Naive thymus-derived CD8-positive, alpha-beta T cell (primary cell): ENCODE measurements around the gene UPF2. TPM values are rescaled to one million over a fixed set of nuclear protein-coding genes. Genes with fewer than 3 reads are reported as not detected.

ENCODE experiments used
- ATAC-seq, 2 donors: fragments of 150-1000 bp; cut with Tn5 transposase in 1 of 2; sonication (Bioruptor Pico), chemical (Tn5 transposase) in 1 of 2; 1 replicate in 1 of 2; 2 replicates in 1 of 2; pipeline ENCODE4 v1.10.0; 2021; ENCODE audit warnings: mild to moderate bottlenecking in 2 of 2, moderate library complexity in 2 of 2
- POLR2A ChIA-PET: fragments of 350-600 bp; sonication (Branson Sonifier 250); formaldehyde crosslinking; loops from one replicate; lab custom pipeline; 2021; ENCODE audit warnings: antibody characterized with exemption; lab: Charles Lee
- DNase-seq, 10 donors: peaks; one replicate each; pipeline versions ENCODE4 v3.0.0 to v3.0.0-alpha.2; 2020 to 2022
- H3K27ac Mint-ChIP-seq, 10 donors: one replicate each; pipeline ENCODE4 v1.8.0; 2020 to 2022; ENCODE audit warnings: mild to moderate bottlenecking in 10 of 10, mixed read lengths in 10 of 10, moderate library complexity in 4 of 10, inconsistent platforms in 1 of 10
- H3K27me3 Mint-ChIP-seq, 5 donors: one replicate each; pipeline ENCODE4 v1.8.0; 2021 to 2022; ENCODE audit warnings: mixed read lengths in 5 of 5
- H3K36me3 Mint-ChIP-seq, 3 donors: one replicate each; pipeline ENCODE4 v1.8.0; 2020 to 2022; ENCODE audit warnings: mixed read lengths in 3 of 3, mild to moderate bottlenecking in 2 of 3, inconsistent platforms in 1 of 3
- H3K4me1 Mint-ChIP-seq, 4 donors: one replicate each; pipeline ENCODE4 v1.8.0; 2021 to 2022; ENCODE audit warnings: mixed read lengths in 4 of 4
- H3K4me3 Mint-ChIP-seq, 10 donors: one replicate each; pipeline ENCODE4 v1.8.0; 2020 to 2022; ENCODE audit warnings: mild to moderate bottlenecking in 10 of 10, mixed read lengths in 10 of 10, moderate library complexity in 6 of 10, inconsistent platforms in 1 of 10
- H3K9me3 Mint-ChIP-seq, 9 donors: one replicate each; pipeline ENCODE4 v1.8.0; 2020 to 2022; ENCODE audit warnings: mixed read lengths in 9 of 9, mild to moderate bottlenecking in 3 of 9, inconsistent platforms in 1 of 9, moderate library complexity in 1 of 9
- polyA plus RNA-seq, 3 donors: library from polyadenylated mRNA; unstranded; fragments of 300-500 nt; fragmentation: Illumina TruSeq; gene quantifications; one replicate each; pipeline ENCODE4 v1.2.3, GENCODE V29; 2021
- total RNA-seq, 8 experiments: library from RNA in 2 of 8; stranded (reverse) in 2 of 8; gene quantifications; one replicate each; pipeline ENCODE4 v1.2.3 and lab custom pipeline; 2021 to 2026

UPF2 gene
- total and polyA plus RNA-seq, 5 experiments from 2014 or later, result 10.9 to 37.4 (median 14.4) TPM

- no peak overlapping the region for H3K4me3 Mint-ChIP-seq
- ATAC-seq, result no peak
- POLR2A ChIA-PET, result no interaction called here
- H3K9me3 Mint-ChIP-seq, result no peaks in the 10 kb centered on the region
- H3K4me1 Mint-ChIP-seq, result peaks cover 0 to 7% (median under 1%) of the 10 kb centered on the region in 4 donors
- H3K27ac Mint-ChIP-seq, result no peak overlapping the region
- no peaks in the 10 kb centered on the region for H3K27me3 Mint-ChIP-seq
- DNase-seq, result peak in 1 of 10 donors; percentile 8
- no peaks in the 10 kb centered on the region for H3K36me3 Mint-ChIP-seq
Measured at GRCh38 chr10:11885437-11886137, 157.0 kb downstream of the UPF2 start.

DNA sequence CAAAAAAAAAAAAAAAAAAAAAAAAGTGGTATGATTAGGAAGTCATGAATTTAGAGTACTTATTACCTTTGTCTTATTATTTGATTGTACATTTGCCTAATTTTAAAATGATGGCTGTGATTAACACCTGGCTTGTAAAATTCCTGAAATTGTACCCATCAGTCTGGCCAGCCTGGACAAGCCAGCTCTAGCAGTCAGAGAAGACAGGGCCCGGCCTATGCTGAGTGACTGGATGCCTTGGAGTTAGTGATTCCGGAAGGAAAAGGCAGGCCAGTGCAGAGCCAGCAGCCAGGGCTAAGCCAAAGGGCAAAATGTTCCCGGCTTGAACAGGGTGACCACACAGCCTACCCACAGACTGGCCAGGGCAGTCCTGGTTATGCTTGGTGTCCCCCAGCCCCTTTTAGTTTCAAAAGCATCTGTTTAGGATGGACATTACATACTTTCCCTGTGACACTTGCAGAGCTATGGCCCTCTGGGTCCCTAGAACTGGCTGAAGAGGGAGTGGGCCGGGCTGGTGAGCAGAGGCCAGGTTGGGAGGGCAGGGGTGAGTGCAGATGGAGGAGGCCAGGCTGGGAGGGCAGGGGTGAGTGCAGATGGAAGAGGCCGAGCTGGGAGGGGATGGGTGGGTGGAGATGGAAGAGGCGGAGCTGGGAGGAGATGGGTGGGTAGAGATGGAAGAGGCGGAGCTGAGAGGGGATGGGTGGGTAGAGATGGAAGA is 157.7 kb downstream of the UPF2 start:
- no peaks in the 10 kb centered on the region for H3K9me3 Mint-ChIP-seq
- H3K4me1 Mint-ChIP-seq, result peaks cover 0 to 7% (median under 1%) of the 10 kb centered on the region in 4 donors
- no peaks in the 10 kb centered on the region for H3K27me3 Mint-ChIP-seq
- ATAC-seq (no peak), DNase-seq (peak in 1 of 10 donors; percentile 11)
- H3K4me3 Mint-ChIP-seq, result no peak overlapping the region
- POLR2A ChIA-PET, result no interaction called here
- no peaks in the 10 kb centered on the region for H3K36me3 Mint-ChIP-seq
- no peak overlapping the region for H3K27ac Mint-ChIP-seq

- no peaks in the 10 kb centered on the region for H3K27me3 Mint-ChIP-seq
- peak overlapping the region in 1 of 10 donors; percentile 52 for H3K27ac Mint-ChIP-seq
- H3K4me3 Mint-ChIP-seq, result no peak overlapping the region
- DNase-seq (peak in 1 of 10 donors; percentile 13), ATAC-seq (no peak)
- H3K9me3 Mint-ChIP-seq, result no peaks in the 10 kb centered on the region
- POLR2A ChIA-PET, result no interaction called here
- H3K4me1 Mint-ChIP-seq, result peaks cover 0 to 7% (median under 1%) of the 10 kb centered on the region in 4 donors
- H3K36me3 Mint-ChIP-seq, result no peaks in the 10 kb centered on the region
Measured at GRCh38 chr10:11882646-11883375, 159.8 kb downstream of the UPF2 start.

DNA sequence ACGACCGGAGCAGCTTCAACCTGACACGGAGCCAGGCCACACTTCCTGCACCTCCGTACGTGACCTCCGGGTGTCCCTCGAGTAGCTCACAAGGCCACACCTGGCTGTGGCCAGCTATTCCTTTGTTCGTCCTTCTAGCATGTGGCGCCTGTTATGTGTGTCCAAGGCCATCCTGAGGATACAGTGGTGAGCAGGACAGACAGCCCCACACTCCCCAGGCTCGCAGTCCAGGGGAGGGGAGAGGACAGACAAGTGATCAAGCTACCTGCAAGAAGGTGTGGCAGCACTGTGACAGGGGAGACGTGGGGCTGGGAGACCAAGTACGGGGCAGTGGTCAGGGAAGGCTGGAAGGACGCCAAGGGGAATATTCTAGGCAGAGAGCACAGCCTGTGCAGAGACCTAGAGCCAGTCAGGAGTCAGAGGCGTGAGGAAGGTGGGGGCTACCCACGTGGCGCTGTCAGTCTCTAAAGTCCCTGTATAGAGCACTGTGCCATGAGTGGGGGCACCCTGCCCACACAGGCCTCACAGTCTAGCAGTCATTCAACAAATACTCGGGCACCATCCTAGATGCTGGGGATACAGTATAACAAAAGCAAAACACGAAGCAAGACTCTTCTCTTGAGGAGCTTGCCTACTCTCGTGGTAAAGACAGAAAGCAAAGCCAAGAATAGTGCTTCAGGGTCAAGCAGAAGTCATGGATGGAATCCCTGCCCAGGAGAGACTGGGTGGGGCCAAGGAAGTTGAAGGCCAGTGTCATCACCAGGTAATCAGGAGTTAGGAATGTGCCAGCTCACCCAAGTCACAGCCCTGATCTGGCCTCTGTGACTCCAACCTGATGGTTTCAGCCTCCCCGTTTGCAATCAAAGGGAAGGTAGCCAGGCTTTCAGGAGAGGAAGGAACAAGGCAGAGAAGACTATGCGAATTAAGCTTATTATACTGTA is 160.9 kb downstream of the UPF2 start:
- no peaks in the 10 kb centered on the region for H3K27me3 Mint-ChIP-seq
- DNase-seq (peak in 1 of 10 donors; percentile 52), ATAC-seq (no peak)
- no peaks in the 10 kb centered on the region for H3K36me3 Mint-ChIP-seq
- no peak overlapping the region for H3K27ac Mint-ChIP-seq
- peaks cover 0 to 7% (median under 1%) of the 10 kb centered on the region in 4 donors for H3K4me1 Mint-ChIP-seq
- POLR2A ChIA-PET, result no interaction called here
- H3K9me3 Mint-ChIP-seq, result no peaks in the 10 kb centered on the region
- H3K4me3 Mint-ChIP-seq, result no peak overlapping the region

DNA sequence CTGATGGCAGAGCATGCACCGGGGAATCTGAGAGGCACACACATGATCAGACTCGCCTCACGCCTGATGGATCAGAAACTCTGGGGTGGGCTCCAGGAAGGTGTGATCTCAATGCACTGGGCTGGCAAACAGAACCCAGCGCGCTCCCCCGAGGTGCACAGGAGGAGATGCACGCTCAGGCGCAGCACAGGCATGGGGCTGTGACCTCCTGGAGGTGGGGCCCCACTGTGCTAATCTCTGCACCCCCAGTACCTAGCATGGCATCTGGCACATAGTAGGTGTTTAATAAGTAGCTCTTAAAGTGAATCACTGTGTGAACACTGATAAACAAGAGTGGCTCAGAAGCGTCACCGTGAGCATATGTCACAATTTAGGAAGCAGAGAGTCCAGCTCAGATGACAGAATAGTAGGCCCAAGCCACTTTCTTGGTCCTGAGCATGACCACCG is 161.6 kb downstream of the UPF2 start:
- no peak overlapping the region for H3K4me3 Mint-ChIP-seq
- DNase-seq (peak in 1 of 10 donors; percentile 27), ATAC-seq (no peak)
- no peaks in the 10 kb centered on the region for H3K9me3 Mint-ChIP-seq
- POLR2A ChIA-PET, result no interaction called here
- no peaks in the 10 kb centered on the region for H3K36me3 Mint-ChIP-seq
- H3K4me1 Mint-ChIP-seq, result peaks cover 0 to 7% (median 3%) of the 10 kb centered on the region in 4 donors
- H3K27ac Mint-ChIP-seq, result no peak overlapping the region
- no peaks in the 10 kb centered on the region for H3K27me3 Mint-ChIP-seq

DNA sequence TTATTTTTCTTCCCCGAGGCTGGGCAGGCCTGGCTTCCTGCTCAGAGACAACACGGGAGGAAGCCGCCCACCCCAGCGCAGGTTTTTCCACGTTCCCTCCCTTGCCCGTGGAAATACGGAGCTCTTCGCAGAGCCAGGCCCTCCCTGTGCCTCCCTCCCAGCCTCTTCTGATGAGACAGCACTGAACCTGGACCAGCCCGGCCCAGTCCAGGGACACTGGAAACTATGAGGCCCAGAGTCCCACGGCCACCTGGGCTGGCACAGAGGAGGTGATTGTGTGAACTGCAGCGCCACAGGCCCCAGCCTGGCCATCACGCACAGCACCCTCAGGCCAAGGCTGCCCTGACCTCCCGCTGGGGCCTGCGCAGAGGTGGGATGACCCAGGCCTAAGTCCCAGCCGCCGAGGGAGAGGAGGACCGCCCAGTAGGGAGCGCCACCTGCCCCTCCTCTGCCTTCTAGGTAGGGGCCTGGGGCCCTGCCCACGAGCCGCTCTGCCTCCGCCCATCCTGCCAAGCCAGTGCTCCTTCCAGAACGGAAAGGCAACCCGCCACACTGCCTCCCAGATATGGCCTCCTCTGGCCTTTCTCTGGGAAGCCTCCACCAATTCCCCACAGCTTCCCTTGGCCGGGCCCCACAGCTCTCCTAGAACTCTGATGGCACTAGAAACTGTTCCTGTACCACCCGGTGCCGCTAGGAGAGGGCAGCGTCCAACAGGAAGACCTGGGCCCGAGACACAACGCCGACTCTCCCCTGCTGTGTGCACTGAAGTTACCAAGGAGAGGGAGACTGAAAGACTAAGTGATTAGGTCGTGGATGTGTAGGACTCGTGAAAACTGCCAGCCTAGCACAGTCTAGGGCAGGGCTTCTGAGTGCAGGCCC is 162.2 kb downstream of the UPF2 start:
- DNase-seq, result peak in 1 of 10 donors; percentile 34
- ATAC-seq, result no peak
- H3K4me3 Mint-ChIP-seq, result no peak overlapping the region
- H3K27me3 Mint-ChIP-seq, result no peaks in the 10 kb centered on the region
- peaks cover 5 to 7% (median 5%) of the 10 kb centered on the region in 4 donors for H3K4me1 Mint-ChIP-seq
- H3K9me3 Mint-ChIP-seq, result no peaks in the 10 kb centered on the region
- H3K36me3 Mint-ChIP-seq, result no peaks in the 10 kb centered on the region
- H3K27ac Mint-ChIP-seq, result peak overlapping the region in 1 of 10 donors; percentile 11
- POLR2A ChIA-PET, result no interaction called here

- H3K27me3 Mint-ChIP-seq, result no peaks in the 10 kb centered on the region
- ATAC-seq (no peak), DNase-seq (peak in 1 of 10 donors; percentile 52)
- H3K9me3 Mint-ChIP-seq, result no peaks in the 10 kb centered on the region
- no peaks in the 10 kb centered on the region for H3K36me3 Mint-ChIP-seq
- POLR2A ChIA-PET, result no interaction called here
- peaks cover 9 to 13% (median 13%) of the 10 kb centered on the region in 4 donors for H3K4me1 Mint-ChIP-seq
- no peak overlapping the region for H3K4me3 Mint-ChIP-seq
- no peak overlapping the region for H3K27ac Mint-ChIP-seq
Measured at GRCh38 chr10:11879387-11880094, 163.1 kb downstream of the UPF2 start.

- Mint-ChIP-seq H3K36me3 (no peaks in the 10 kb centered on the region), H3K27me3 (no peaks in the 10 kb centered on the region), H3K4me3 (no peak overlapping the region), H3K27ac (no peak overlapping the region), H3K9me3 (no peaks in the 10 kb centered on the region), H3K4me1 (peaks cover 9 to 17% (median 15%) of the 10 kb centered on the region in 4 donors)
- POLR2A ChIA-PET, result no interaction called here
- no peak for ATAC-seq
- no peak for DNase-seq
Measured at GRCh38 chr10:11878776-11879175, 163.8 kb downstream of the UPF2 start.

DNA sequence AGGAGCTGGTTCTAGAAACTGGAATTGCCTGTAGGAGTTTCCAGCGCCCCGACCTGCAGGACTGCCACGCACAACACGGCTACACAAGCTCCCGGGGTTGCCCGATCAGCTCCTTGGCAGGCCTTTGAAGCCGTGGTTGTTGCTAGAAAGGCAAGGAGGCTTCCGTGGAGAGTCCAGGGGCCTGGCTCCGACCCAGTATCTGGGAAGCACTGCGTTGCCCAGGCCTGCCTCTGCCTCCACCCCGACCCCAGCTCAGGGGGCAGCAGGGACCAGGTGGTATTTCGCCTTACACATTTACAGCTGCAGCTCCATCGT is 165.1 kb downstream of the UPF2 start:
- Mint-ChIP-seq H3K27ac (no peak overlapping the region), H3K9me3 (no peaks in the 10 kb centered on the region), H3K36me3 (no peaks in the 10 kb centered on the region), H3K27me3 (peaks cover 0 to 3% (median 0%) of the 10 kb centered on the region in 5 donors), H3K4me1 (peaks cover 12 to 20% (median 15%) of the 10 kb centered on the region in 4 donors), H3K4me3 (no peak overlapping the region)
- no peak for ATAC-seq
- DNase-seq, result no peak
- POLR2A ChIA-PET, result no interaction called here

DNA sequence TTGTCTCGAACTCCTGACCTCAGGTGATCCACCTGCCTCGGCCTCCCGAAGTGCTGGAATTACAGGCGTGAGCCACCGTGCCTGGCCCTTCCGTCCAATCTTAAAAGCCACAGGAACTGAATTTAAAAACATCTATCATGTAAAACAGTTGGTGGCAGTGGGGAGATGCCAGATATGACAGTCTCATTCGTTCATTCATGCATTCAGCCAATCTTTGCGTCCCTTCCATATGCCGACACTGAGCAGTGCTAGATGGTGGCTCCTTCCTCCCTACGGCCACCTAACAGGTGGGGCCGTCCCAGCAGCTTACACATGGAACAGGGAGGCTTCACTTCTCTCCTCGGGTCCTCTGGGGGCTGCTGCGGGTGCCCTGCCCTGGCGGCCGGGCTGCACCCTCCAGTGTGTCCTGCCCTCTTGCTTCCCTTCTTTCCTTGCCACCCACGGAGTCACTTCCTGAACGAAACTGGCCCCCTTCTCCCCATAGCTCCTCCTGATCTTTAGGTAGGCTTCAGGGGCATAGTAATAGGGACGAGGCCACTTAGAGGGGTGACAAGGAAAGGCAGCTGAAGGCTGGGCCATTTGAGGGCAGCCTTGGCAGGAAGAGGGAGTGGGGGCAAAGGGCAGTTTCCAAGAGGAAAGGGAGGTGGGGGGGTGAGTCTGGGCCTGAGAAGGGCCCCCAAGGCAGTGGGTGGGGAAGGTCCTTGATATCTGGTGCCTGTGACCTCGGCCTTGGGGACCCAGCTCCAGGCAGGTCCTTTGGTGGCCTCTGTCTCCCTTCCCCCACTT is 165.6 kb downstream of the UPF2 start:
- POLR2A ChIA-PET, result no interaction called here
- Mint-ChIP-seq H3K27ac (peak overlapping the region in 3 of 10 donors; percentile 16 to 62 (median 29)), H3K4me1 (peaks cover 11 to 23% (median 14%) of the 10 kb centered on the region in 4 donors), H3K4me3 (peak overlapping the region in 1 of 10 donors; percentile 33), H3K36me3 (no peaks in the 10 kb centered on the region), H3K27me3 (peaks cover 0 to 3% (median 0%) of the 10 kb centered on the region in 5 donors), H3K9me3 (no peaks in the 10 kb centered on the region)
- ATAC-seq (no peak), DNase-seq (peak in 1 of 10 donors; percentile 45)
